ENCODE data around the gene BAHCC1.

Gene BAHCC1

DNA sequence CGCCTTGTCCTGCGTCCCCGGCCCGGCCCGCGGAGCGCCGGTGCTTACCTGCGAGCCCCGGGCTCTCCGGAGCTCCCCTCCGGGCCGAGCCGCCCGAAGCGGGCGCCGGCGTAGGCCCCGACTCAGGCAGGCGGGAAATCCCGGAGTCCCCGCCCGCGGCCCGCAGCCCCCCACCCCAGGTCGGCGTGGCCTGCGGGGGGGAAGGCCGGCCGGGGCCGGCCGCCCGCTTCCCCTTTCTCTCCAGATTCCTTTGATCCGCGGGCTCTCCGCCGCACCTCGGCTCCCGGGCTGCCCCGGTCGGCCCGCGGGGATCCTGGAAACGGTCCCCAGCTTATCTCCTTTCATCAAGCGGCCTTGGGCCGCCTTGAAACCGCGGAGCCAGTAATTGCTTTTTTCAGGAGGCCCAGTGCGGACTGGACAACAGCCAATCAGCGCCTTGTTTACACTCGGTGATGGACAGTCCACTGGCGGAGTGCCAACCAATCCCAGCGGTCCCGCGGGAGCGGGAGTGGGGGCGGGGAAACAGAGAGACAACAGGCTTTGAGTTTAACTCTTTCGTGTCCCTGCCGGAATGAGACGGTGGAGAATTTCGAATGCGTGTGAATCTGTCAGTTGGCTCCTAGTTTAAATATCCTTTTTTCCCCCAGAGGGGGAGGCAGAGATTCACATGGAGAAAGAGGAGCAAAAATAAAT is 1.4 kb upstream of the BAHCC1 start:
- peak; percentile 99 to 100 (median 100) for DNase-seq
- intact Hi-C loops (cut with DNase I) = loop anchor here (2.0 kb wide), 1 partner anchor 47 kb away; no protein-coding TSS in a partner anchor

DNA sequence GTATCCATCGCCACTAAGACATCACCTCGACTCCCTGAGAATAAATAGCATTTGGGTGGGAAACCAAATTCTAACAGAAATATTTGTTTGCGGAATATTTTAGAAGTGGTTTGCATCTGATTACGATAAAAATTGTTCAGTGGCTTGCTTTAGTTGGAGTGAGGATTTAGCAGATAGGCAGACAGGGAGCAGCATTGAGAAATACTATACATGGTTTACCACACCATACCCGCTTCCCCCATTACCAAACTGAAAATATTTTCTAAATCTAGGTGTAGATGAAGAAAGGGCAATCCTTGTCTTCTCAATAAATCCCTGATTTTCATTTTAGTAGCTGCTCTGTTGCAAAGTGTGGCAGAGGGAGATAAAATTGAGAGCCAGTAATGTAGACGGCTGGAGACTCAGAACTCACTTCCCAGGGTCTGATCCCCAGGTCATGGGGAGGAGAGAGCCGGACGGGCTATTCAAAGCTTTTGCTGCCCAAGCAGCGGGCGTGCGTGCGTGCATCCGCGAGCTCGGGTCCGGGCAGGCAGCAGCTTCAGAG is 808 bp upstream of the BAHCC1 start:
- intact Hi-C loops (cut with DNase I) = loop anchor here (2.0 kb wide), 1 partner anchor 48 kb away; no protein-coding TSS in a partner anchor
- DNase-seq = peak in 1 of 42 donors; percentile 31

DNA sequence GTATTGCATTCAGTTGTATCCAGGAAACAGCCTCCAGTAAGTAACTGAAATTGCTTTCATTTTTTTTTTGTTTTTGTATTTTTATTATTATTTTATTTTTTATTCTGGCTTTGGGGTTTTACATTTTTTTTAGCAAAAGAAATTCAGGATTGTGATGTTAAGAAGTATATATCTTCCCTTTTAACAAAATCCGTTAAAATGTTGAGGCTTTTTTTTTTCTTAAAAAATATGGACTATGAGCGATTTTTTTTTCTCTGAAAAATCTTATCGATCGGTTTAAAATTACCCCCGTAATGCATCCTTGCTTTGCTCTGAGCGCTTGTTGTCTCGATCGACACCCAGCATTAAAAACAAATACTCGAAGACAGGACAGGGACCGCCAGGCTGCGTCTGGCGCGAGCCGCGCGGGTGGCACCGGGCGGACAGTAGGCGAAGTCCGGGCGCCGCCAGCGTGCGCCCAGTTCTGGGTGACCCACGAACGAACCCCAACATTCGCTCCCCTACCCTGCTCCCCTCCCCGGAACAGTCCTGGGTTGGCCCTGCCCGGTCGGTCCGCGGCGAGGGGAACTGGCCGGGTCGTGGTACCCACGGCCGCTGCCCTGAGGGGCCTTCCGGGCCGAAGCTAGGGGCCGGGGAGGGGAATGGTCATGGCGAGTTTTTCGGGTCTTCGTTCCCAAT is 482 bp downstream of the BAHCC1 start:
- intact Hi-C loops (cut with DNase I) = loop anchor here (2.0 to 5.0 kb wide), 2 partner anchors 49 to 117 kb away; partner anchors contain the start of gene ACTG1
- peak in 5 of 42 donors; percentile 22 to 67 (median 45) for DNase-seq

DNA sequence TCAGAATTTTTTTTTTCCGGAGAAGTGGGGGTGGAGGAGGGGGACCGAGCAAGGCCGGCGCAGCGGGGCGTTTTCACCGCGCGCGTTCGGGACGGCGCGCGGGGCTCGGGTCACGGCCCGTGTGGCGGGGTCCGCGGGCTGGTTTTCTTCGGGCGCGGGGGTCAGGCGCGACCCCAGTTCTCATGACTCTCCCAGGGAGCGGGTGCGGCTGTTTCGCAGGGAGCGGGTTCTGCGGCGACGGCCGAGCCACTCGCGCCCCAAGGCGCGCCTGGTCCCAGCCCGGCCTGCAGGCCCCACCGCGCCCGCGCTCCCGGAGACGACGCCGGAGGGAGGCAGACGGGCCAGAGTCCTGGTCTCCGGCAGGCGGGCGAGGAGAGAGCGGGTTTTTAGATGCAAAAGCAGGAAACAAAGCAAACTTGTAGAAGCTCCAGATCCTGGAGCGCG is 1.0 kb downstream of the BAHCC1 start:
- intact Hi-C loops (cut with DNase I) = loop anchor here (5.0 kb wide), 1 partner anchor 116 kb away; the partner anchor contains the start of gene ACTG1
- peak in 9 of 42 donors; percentile 27 to 60 (median 51) for DNase-seq

DNA sequence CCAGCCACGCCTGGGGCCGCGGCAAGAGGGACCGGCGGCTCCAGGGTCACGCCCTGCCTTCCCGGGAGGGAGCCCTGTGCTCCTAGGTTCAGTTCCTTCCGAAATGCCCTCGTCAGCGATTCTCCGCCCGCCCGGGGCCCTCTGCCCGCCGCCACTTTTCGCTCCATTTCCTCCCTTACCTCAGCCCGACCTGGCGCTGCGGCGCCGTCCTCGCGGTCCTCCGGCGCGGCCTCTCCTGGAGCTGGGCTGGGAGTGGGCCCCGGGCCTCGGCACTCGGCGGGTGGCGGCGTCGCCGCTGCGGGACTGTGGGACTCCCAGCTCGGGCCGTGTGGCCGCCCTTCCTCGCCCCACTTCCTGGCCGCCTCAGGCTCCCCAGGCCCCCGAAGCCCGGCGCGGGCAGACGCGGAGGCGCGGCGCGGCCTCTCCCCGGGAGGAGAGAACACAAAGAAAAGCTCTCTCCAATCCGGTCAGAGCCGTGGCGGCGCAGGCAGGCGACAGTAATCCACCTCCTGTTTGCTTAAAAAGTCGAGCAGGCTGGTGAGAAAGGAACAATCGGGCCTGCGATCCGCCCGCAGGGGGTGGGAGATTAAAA is 1.6 kb downstream of the BAHCC1 start:
- intact Hi-C loops (cut with DNase I) = loop anchor here (5.0 kb wide), 1 partner anchor 115 kb away; the partner anchor contains the start of gene ACTG1
- peak in 25 of 42 donors; percentile 41 to 78 (median 62) for DNase-seq

DNA sequence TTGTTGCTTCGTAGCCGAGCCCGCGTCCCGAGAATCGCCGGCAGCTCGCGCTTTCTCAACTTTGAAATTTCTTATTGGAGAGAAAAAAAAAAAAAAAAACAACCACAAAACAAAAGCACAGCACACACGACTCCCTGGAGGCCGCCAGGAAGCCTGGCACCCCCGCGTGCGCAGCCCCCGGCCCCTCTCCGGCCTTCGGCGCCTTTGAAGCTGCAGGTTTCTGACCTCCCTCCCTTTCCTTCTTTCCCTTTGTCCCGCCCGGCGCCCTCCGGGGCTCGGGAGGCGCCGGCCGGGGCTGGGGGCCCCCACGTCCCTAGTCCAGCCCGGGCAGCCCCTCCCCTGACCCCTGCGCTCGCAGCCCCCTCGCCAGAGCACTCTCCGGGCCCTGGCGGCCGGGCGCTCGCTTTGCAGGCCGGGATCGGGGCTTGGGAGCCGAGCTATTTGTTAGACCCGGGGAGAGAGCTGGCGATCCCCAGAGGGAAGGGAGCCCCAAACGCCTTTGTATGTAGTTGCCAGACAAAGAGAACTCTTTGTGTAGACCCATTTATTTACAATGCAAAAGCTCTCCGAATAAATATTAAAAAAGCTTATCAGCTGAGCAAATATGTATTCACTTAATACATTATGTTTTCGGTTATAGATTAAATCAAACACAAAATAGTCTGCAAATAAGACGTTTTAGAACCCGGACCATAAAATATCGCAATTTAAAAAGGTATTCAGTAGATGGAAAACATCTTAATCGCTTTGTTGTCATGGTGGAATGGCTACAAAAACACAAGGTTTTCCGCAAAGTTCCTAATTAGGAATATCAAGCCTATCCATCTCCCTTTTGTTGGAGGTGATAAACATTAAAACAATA is 2.3 kb downstream of the BAHCC1 start:
- peak in 22 of 42 donors; percentile 47 to 80 (median 64) for DNase-seq
- intact Hi-C loops (cut with DNase I) = loop anchor here (5.0 kb wide), 1 partner anchor 115 kb away; the partner anchor contains the start of gene ACTG1

DNA sequence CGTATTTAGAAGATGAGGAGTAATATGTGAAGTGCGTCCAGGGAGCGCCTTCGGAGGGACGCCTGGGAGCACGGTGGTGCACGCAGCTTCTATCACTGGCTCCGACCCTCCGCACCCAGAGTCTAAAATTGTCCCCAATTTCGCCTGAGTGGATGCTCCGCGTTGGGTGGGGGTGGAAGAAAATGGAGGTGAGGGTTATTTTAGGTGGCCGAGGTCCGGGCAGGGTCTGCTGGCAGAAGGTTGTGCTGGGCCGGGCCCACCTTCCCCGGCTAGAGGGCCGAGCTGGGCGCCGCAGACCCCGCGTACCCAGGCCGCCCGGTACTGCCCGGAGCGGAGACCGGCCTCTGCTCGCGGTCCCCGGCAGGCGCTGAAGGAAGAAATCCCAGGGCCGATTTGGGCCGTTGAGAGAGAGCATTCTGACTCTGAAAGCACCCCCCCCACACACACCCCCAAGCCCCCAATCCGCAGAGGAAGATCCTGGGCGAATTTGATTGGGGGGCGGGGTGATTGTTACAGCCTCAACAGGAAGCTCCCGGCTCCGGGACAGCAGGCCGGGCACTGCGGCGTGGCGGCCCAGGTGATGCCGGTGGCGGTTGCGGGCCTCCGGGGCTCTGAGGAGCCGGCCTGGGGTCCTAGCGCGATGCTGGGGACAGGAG is 3.0 kb downstream of the BAHCC1 start:
- peak in 9 of 42 donors; percentile 26 to 61 (median 44) for DNase-seq
- intact Hi-C loops (cut with DNase I) = loop anchor here (5.0 kb wide), 1 partner anchor 114 kb away; the partner anchor contains the start of gene ACTG1

DNA sequence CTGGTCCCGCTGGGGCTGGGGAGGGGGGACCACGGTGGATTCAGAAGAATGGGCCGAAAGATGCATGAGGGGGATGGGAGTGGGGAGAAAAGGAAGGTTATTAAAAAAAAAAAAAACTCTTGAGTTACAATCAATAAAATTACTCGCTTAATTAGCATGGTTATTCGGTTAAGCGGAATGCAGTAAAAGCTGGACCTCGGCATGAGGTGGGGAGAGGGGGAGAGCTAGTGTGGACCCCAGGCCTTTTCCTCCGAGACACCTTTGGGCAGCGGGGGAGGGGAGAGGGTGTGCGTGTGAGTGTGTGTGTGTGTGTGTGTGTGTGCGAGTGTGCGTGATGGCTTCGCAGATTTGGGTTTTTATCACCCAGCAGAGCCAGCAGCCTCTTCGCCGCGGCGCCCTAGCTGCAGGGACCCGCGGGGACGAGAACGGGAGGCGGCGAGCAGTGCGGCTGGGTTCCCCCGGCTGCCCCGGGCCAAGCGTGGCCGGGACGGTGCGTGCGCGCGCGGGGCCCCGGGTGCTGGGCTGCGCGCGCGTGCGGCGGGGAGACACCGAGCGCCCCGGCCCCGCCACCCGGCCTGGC is 3.7 kb downstream of the BAHCC1 start:
- peak in 8 of 42 donors; percentile 28 to 60 (median 42) for DNase-seq
- intact Hi-C loops (cut with DNase I) = loop anchor here (5.0 kb wide), 1 partner anchor 113 kb away; the partner anchor contains the start of gene ACTG1

DNA sequence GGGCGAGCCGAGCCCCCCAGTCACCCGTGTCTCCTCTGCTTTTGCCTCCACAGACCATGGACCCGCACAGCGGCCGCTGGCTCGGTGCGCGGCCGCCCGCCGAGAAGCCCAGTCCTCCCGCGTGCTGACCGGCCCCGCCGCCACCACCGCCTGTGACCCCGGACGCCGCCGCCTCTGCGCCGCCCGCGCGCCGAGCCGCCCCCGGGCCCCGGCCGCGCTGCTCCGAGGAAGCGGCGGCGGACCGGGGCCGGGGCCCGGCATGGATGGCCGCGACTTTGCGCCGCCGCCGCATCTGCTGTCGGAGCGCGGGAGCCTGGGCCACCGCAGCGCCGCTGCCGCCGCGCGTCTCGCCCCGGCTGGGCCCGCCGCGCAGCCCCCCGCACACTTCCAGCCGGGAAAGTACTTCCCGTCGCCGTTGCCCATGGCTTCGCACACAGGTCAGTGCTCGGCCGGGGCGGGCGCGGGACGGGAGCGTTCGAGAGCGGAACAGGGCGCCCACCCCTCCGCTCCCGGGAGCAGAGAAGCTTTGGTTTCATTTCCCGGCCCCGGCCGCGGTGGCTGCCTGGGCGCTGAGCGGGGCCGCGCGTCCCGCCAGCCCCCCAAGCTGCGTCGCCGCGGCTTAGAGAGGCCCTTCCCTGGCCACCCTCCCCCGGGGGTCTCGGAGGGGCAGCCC is 4.4 kb downstream of the BAHCC1 start:
- peak in 9 of 42 donors; percentile 34 to 66 (median 48) for DNase-seq
- intact Hi-C loops (cut with DNase I) = loop anchor here (5.0 kb wide), 2 partner anchors 83 to 113 kb away; partner anchors contain the start of gene ACTG1

DNA sequence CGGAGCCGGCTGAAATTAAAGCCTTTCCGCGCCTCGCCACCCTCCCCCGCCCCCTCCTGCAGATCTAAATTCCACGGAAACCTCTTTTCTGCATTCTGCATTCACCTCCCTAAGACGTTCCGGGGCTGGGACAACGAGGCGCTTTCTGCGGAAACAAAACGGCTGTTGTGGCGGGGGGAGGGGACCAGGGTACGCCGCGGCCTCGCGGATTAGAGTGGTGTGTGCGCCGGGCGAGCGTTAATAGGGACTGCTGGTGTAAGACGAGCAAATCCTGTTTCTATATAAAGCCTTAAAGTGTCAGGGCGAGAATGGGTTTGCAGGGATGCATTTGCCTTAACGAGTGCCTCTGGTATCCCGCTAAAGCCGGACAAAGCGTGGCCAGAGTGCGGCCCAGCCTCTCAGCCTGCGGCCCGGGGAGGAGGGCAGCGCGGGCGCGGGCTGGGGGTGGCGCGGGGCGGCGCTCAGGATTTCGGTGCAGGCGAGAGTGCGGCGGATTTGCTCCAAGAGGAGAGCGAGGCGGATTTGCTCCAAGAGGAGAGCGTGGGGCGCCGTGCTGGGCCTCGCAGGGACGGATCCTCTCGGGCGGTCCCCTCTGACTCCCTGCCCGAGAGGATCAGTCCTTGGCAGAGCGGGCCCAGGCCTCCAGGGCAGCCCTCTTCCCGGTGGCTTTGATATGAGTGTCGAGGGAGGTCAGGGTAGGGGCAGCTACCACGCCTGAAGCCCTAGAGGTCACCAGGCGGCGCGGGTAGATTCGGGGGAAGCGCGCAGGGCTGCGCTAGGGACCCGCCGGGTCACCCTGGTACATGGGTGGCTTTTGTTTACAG is 5.1 kb downstream of the BAHCC1 start:
- intact Hi-C loops (cut with DNase I) = loop anchor here (5.0 kb wide), 1 partner anchor 82 kb away; no protein-coding TSS in a partner anchor
- DNase-seq = peak in 37 of 42 donors; percentile 58 to 88 (median 75)

DNA sequence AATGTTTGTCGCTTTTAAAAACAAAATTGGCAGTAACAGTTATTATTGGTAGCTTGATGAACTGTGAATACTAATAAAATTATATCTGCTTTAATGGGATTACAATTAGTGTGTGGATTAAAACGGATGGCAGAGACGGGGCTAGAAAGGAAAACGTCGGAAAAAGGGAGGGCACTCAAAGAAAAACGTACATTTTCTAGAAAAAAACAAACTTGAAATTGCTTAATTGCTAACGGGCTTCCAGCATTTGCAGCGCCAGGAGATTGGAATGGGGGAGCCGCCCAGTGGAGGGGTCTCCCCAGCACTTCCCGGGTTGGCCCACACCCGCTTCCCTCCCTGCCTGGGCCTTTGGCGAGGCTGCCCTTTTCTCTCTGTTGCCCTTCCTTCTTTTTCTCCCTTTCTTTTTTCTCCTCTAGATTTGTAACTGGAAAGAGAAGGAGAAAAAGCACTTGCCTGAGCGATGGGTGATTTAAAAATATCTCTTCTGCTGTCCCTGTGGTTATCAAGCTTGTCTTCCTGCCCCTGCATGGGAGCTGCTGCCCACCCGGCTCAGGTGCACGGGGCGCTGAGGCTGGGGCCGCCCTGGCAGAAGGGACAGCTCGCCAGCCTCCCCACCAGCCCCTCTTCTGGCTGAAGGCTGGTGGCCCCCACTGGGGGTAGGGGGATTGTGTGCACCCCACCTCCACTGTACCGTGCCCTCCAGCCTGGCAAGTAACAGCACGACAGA is 5.9 kb downstream of the BAHCC1 start:
- intact Hi-C loops (cut with DNase I) = loop anchor here (5.0 kb wide), 1 partner anchor 81 kb away; no protein-coding TSS in a partner anchor
- peak in 1 of 42 donors; percentile 33 for DNase-seq

DNA sequence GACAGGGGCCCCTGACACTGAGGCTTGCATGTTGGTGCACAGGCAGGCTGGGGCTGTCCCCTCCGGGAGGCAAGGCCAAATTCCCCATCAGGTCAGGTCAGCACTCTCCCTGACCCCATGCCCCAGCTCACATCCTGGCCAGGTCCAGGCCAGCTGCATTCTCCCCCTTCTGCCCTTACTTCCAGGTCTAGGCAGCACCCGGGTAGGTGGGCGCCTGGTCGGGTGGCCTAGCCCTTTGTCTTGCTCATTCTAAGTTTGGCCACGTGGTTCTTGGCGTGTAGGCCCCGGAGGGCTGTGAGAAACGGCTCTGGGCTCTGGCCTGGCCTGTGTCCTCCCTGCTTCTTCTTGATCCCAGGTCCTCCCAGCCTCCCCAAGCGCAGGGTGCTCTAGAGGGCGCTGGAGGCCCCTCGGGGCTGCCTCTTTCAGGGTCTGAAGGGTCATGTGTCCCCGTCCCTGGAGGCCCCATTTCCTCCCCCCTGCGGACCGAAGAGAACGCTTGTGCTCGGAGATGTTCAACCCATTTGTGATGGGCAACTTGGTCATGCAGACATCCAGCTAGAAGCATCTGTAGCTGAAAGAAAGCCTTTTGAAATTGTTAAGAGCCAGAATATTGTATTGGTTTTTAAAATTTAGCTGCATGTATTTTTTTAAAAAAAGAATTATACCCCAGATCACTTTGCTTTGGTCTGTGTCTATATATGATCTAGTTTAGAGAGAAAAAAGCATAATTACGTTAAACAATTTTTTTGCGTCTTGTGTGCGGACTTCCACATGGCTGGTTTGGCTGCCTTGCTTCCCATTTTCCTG is 6.7 kb downstream of the BAHCC1 start:
- peak in 26 of 42 donors; percentile 42 to 87 (median 68) for DNase-seq
- intact Hi-C loops (cut with DNase I) = loop anchor here (5.0 kb wide), 1 partner anchor 80 kb away; no protein-coding TSS in a partner anchor

DNA sequence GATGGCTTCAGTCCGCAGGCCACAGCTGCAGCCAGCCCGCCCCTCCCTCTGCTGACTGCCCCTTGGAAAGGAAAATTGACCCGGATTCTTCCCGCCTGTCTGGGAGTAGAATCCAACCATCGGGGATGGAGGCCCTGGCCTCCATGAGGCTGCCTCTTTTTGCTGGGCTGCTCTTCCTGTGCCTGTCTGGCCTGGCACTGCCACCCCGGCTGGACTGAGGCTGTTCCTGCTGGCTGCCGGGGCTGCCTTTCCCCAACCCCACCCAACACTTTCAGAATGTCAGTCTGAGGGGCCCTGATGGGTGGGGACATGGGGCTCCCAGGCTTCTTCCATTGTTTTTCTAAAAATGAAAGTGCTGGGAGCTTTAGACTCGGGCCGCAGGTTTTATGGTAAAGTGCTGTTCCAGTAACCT is 7.3 kb downstream of the BAHCC1 start:
- intact Hi-C loops (cut with DNase I) = loop anchor here (5.0 kb wide), 1 partner anchor 80 kb away; no protein-coding TSS in a partner anchor
- DNase-seq = peak in 7 of 42 donors; percentile 17 to 64 (median 43)

DNA sequence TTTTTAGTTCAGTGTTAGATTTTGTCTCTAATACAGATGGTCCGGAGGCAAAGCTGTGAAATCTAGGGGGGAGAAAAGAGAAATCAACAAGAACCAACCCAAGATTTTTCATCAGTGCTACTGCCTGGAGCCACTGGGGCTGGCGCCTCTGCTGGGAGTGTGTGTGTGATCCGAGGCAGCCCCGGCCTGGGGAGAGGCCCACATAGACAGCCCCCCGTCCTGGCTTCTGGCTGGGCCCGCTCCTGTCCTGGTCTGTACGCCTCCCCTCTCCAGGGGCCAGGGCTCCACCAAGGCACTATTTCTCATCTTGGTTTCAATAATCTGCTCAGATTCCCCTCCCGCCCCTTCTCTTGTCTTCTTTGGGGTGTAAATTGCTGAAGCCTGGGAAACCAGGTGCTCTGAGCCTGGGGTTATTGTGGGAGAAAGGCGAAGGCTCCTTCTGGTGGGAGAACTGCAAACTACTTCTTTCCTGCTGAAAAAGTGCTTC is 7.8 kb downstream of the BAHCC1 start:
- DNase-seq = no peak
- intact Hi-C loops (cut with DNase I) = loop anchor here (5.0 kb wide), 1 partner anchor 79 kb away; no protein-coding TSS in a partner anchor

Measured in head of caudate nucleus (tissue), 42 donors.